Ishikawa (cell line): ENCODE results near the gene ZFYVE9.

Source experiments
- CEBPB ChIP-seq: IDR thresholded peaks from 2 replicates; pipeline ENCODE4 v1.6.1; 2012
- CREB1 ChIP-seq: IDR thresholded peaks from 2 replicates; pipeline ENCODE4 v1.6.1; 2012; ENCODE audit warnings: low read depth
- EGR1 ChIP-seq: IDR thresholded peaks from 2 replicates; pipeline ENCODE4 v1.6.1; 2012
- EP300 ChIP-seq: IDR thresholded peaks from 2 replicates; pipeline ENCODE4 v1.6.1; 2012; ENCODE audit warnings: borderline replicate concordance
- FOXM1 ChIP-seq: IDR thresholded peaks from 2 replicates; pipeline ENCODE4 v1.6.1; 2012; ENCODE audit warnings: low read depth, borderline replicate concordance
- NFIC ChIP-seq: IDR thresholded peaks from 2 replicates; pipeline ENCODE4 v1.6.1; 2012
- RAD21 ChIP-seq: IDR thresholded peaks from 2 replicates; pipeline ENCODE4 v1.6.1; 2012; ENCODE audit warnings: low read depth
- TAF1 ChIP-seq: IDR thresholded peaks from 2 replicates; pipeline ENCODE4 v1.6.1; 2012; ENCODE audit warnings: low read depth, mild to moderate bottlenecking
- TCF12 ChIP-seq: IDR thresholded peaks from 2 replicates; pipeline ENCODE4 v1.6.1; 2012; ENCODE audit warnings: low read depth
- TEAD4 ChIP-seq: IDR thresholded peaks from 2 replicates; pipeline ENCODE4 v1.6.1; 2012
- USF1 ChIP-seq: IDR thresholded peaks from 2 replicates; pipeline ENCODE4 v1.6.1; 2012
- YY1 ChIP-seq: IDR thresholded peaks from 2 replicates; pipeline ENCODE4 v1.6.1; 2012; ENCODE audit warnings: low read depth
- ZBTB7A ChIP-seq: IDR thresholded peaks from 2 replicates; pipeline ENCODE4 v1.6.1; 2012; ENCODE audit warnings: low read depth
- TF ChIP-seq, protein P1 (sequence below): IDR thresholded peaks from 2 replicates; pipeline ENCODE4 v1.6.1; 2012
- TF ChIP-seq, protein P2 (sequence below): IDR thresholded peaks from 2 replicates; pipeline ENCODE4 v1.6.1; 2012; ENCODE audit warnings: low read depth, mild to moderate bottlenecking

ZFYVE9 gene

DNA sequence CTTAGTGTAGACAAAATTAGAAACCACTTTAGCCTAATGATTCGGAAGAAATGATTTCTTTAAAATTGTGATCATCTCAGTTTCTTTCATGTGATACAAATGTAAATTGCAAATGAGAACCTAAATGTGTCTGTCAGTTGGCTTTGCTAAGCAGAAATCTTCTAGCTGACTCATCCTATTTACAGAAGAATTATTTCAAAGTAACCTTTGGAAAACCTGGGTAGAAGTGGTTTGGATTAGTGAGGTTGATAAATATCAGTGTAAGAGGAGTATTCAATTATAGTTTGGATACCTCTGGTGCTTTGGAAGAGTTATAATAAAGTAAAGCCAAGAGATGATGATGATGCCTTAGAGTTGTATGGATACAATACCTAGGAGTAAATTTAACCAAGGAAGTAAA is 186.7 kb downstream of the ZFYVE9 start:
- TF ChIP-seq EP300 (no peak), YY1 (no peak), CEBPB (no peak), NFIC (no peak), RAD21 (no peak), CREB1 (no peak), TEAD4 (no peak), TCF12 (no peak), FOXM1 (no peak), ZBTB7A (no peak), TAF1 (no peak), EGR1 (no peak), USF1 (no peak)
- TF ChIP-seq, protein P1, sequence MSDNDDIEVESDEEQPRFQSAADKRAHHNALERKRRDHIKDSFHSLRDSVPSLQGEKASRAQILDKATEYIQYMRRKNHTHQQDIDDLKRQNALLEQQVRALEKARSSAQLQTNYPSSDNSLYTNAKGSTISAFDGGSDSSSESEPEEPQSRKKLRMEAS: no peak
- TF ChIP-seq, protein P2, sequence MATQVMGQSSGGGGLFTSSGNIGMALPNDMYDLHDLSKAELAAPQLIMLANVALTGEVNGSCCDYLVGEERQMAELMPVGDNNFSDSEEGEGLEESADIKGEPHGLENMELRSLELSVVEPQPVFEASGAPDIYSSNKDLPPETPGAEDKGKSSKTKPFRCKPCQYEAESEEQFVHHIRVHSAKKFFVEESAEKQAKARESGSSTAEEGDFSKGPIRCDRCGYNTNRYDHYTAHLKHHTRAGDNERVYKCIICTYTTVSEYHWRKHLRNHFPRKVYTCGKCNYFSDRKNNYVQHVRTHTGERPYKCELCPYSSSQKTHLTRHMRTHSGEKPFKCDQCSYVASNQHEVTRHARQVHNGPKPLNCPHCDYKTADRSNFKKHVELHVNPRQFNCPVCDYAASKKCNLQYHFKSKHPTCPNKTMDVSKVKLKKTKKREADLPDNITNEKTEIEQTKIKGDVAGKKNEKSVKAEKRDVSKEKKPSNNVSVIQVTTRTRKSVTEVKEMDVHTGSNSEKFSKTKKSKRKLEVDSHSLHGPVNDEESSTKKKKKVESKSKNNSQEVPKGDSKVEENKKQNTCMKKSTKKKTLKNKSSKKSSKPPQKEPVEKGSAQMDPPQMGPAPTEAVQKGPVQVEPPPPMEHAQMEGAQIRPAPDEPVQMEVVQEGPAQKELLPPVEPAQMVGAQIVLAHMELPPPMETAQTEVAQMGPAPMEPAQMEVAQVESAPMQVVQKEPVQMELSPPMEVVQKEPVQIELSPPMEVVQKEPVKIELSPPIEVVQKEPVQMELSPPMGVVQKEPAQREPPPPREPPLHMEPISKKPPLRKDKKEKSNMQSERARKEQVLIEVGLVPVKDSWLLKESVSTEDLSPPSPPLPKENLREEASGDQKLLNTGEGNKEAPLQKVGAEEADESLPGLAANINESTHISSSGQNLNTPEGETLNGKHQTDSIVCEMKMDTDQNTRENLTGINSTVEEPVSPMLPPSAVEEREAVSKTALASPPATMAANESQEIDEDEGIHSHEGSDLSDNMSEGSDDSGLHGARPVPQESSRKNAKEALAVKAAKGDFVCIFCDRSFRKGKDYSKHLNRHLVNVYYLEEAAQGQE: no peak

DNA sequence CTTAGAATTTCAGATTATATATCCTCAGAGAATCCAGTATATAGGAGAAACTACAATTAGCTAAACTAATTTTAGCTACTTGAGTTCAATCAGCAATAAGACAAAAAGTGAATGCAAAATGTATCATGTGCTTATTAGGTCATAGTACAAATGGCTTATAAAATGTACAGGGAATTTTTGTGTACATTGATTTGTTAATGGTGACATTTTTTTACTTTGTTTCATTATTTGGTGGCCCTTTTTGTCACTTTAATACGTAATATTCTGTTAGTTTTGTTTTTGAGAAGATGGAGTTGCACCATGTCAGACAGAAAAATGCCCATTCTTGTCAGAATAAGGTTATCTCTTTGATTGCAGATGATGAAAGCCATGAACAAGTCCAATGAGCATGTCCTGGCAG is 190.5 kb downstream of the ZFYVE9 start:
- TF ChIP-seq TCF12 (no peak), RAD21 (no peak), USF1 (no peak), NFIC (no peak), TAF1 (no peak)

- TF ChIP-seq ZBTB7A (no peak), EP300 (no peak), TCF12 (no peak), RAD21 (no peak), TEAD4 (no peak), FOXM1 (no peak), CEBPB (no peak), EGR1 (no peak), NFIC (no peak), TAF1 (no peak)
- TF ChIP-seq, protein P1: no peak
- TF ChIP-seq, protein P2: no peak
Measured at GRCh38 chr1:52334906-52335528, 193.1 kb downstream of the ZFYVE9 start.

DNA sequence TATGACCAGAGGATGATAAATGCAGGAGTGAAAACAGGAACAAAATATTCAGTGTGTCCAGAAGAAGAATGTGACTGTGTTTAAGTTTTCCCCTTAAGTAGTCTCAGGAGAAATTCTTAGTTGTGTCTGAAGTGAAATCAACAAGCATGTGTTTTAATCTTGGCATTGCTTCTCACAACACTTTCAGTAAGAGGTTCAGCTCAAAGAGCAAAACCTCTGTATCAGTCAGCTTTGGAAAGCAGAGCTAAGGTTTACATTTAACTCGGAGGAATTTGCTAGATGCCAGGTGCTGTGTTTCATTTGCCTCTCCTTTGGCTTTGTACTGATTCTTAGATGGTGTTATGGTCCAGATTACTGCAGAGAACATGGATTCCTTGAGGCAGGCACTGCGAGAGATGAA is 195.6 kb downstream of the ZFYVE9 start:
- TF ChIP-seq EP300 (no peak), TAF1 (no peak), TCF12 (no peak), EGR1 (no peak), NFIC (no peak), RAD21 (no peak), YY1 (no peak), ZBTB7A (no peak), USF1 (no peak), FOXM1 (no peak)
- TF ChIP-seq, protein P1: no peak
- TF ChIP-seq, protein P2: no peak
